Kasumi-1 (cell line): ENCODE measurements around the gene CASZ1.

Experiments
- DNase-seq, 2 experiments: peaks; one replicate each; lab custom pipeline; 2025; lab: John Stamatoyannopoulos, UW

Gene CASZ1

GRCh38 chr1:10821388-10821787, 24.9 kb upstream of the CASZ1 start:
- no peak for DNase-seq

DNA sequence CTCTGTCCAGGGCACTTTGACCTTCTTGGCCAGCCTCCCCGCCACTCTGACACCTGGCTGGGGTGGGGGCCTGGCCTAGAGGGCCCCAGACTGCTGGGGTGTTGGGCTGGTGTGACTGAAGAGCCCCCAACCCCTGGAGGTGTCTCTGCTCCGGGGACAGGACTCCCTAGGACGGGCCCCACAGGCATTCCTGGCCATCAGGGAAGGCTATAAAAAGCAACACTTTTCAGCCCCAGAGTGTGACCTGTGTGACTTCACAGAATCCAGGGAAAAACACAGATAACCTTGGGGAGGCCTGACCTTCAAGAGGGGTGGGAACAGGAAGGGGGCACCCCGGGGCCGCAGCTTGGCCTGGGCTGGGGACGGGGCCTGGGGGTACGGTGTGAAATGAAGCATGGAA, 24.0 kb upstream of the CASZ1 start:
- DNase-seq = no peak

GRCh38 chr1:10819198-10819901, 22.9 kb upstream of the CASZ1 start:
- DNase-seq = no peak

DNA sequence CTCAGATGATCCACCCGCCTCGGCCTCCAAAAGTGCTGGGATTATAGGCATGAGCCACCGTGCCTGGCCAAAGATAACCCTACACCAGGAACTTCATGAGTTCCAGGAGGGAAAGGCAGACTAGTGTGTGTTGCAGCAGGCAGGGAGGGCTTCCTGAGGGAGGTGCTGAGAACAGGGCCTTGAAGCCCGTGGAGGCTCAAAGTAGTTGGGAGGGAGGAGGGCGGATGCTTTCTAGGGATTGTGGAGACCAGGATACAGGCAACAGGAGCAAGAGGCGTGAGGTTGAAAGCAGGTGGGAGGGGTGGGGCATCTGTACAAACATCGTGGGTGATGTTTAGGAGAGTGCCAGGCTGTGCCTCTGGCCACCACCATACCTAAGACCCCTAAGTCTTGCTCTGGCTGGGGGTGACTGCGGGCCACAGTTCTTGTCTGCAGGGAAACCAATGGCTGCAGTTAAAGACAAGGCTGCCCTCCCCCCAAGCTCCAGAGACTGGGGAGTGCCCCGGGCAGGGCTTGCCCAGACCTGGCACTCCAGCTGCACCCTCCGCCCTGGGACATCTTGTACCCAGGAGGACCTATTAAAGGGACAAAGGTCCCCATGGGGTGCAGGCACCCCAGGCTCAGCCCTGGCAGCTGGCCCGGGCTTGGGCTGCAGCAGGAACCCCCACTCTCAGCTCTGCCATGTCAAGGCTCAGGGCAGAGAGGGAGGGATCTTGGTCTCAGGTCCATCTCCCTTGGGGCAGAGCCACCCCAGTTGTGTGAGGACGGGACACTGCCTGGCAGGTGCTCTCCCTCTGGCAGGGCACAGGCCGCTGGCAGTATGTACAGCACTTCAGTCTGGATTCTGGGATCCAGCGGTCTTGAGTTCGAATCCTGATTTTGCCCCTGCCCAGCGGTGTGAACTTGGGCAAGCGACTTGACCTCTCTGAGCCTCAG, 22.1 kb upstream of the CASZ1 start:
- no peak for DNase-seq

DNA sequence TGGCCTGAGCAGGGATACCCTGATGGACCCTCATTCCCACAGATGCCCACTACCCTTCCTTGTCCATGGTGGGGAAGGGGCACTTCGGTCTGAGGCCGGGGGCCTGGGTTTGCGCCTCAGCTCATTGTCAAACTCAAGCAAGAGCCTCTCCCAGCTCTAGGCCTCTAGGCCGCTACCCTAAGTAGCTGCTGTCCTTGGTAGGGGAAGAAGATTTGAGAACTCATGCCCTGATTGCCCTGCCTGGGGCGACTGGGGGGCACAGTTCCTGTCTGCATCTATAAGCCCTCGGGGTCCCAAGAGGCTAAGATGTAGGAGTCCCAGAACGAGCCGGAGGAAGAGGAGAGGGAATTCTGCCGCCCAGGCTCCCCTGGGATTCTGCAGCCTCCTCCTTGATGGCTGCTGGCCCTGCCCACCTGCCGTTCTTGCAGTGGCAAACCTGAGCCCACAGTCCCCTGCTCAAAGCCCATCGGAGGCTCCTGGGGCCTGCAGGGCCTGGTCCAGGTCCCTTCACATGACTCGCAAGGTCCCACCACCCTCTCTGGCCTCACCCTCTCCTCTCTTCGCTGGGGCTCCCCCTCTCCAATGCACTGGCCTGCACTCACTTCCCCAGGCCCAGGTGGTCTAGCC, 20.4 kb upstream of the CASZ1 start:
- DNase-seq = no peak

DNA sequence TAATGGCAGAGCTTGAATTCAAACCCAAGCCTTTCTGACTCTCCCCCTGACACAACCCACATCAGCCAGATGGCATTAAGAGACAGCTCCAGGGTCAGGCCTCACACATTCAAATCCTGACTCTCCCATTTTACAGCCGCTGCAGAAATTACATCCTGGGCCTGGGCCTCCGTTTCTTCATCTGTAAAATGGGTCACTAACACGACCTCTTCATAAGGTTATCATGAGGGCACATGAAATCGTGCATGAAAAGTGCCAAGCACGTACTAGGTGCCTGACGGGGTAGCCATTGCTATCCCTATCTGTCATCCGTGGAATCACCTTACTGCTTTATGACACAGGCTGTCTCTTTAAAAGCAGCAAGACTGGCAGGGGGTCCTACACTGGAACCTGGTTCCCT, 19.8 kb upstream of the CASZ1 start:
- DNase-seq = no peak

DNA sequence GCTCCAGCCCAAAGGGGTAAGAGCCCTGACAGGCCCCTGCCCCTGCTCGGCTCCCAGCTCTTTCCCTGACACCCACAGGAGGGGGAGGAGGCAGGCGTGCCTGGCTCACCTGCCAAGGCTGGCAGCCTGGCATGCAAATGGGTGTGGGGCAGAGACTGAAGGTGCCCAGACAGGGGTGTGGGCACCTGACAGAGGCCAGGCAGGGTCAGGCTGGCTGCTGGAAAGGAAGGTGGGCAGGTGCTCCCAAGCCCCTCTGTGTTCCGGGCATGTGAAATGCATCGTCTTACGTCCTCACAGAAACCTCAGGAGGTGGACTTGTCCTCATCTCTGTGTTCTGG, 19.4 kb upstream of the CASZ1 start:
- DNase-seq = no peak

GRCh38 chr1:10814976-10815857, 18.8 kb upstream of the CASZ1 start:
- no peak for DNase-seq

- DNase-seq = no peak
Measured at GRCh38 chr1:10814312-10814711, 17.9 kb upstream of the CASZ1 start.

DNA sequence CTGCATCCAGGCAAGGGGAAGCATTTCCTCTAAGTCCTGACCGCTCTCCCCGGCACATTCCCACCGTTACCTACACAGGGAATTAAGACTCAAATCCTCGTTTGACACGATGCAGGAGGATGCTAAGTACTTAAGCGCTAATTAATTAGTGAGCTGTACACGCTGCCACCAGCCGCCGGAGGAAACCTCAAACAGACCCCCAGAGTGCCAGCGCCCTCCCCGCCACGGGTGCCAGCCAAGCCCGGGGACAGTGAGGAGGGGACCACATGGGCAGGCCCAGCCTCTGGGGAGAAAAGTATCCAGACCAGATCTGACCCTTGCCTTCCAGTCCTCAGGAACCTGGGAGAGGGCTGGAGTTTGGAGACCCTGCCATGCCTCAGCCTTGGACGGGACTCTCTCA, 17.4 kb upstream of the CASZ1 start:
- no peak for DNase-seq

DNA sequence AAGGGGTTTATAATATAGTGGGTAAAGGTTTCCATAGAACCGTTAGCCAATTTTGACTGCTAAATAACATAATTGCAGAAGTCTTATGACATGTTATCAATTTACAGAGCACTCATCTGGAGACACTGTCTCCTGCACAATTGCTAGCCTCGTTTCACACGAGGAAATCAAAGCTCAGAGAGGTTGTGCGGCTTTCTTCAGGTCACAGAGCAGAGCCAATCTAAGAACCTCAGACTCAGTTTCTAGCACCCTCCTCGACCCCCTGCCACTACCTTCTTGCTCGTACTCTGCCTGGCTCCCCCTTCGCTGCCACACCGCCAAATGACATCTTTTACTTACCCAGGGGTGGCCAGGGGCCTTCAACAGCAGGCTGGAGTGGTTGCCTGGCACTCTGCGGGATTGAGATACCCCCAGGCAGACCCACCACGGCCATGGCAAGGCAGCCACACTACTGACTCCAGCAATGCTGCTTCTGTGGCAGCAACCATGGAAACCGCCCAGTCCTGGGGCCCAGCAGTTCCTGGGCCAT, 16.0 kb upstream of the CASZ1 start:
- DNase-seq = no peak

DNA sequence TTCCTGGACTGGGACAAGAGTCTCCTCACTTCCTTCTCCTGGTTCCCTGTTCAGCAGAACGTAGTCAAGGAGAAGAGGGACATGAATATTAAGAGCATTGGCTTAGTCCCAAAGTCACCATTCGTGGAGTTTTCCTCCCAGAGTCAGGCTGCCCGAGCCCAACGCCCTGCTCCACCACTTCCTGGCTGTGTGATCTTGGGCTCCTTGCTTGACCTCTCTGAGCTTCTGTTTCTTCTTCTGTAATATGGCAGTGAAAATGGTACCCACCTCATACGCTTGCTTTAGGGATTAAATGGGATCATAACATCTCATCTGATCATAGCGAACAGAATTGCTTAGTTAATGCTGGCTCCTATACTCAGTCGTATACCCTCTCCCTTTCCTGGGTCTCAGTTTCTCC, 12.0 kb upstream of the CASZ1 start:
- DNase-seq = no peak

- DNase-seq = no peak
Measured at GRCh38 chr1:10806966-10807365, 10.5 kb upstream of the CASZ1 start.

DNA sequence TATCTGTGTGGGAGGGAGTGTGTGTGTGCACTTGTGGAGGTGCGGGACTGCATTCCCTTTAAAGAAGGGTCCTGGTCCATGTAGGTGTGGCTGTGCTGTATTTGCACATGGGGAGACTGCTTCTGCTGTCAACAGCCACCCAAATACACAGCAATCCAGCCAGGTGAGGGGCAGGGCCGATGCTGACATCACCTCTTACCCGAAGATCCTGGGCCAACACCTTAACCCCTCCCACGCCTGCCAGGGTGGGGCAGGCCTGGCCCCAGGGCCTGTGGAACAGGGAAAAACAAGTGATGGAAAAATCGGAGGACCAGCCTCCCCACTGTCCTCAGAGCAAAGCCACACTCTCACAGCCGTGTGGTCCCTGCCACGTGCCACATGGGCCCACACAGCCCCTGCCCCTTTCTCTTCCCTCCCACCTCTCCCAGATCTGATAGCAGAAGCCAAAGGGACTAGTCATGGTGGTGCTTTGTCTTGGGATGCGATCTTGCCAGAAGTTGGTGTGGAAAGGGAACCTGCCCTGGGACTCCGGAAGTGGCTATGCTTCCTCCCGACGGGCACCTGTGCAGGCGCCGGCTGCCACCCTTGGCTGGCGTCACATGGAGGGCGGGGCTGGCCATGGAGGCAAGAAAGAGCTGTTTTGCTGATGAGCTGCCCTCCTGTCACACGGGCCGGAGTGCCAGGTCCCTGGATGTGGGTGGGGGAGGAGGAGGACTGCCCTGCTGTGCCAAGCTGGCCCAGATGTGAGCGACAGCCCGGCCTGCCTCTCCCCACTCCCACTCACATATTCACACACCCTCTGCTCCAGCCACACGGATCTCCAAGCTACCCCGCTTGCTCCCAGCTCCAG, 7.8 kb upstream of the CASZ1 start:
- no peak for DNase-seq

- no peak for DNase-seq
Measured at GRCh38 chr1:10802944-10803715, 6.7 kb upstream of the CASZ1 start.

- DNase-seq = no peak
Measured at GRCh38 chr1:10800778-10801177, 4.3 kb upstream of the CASZ1 start.

DNA sequence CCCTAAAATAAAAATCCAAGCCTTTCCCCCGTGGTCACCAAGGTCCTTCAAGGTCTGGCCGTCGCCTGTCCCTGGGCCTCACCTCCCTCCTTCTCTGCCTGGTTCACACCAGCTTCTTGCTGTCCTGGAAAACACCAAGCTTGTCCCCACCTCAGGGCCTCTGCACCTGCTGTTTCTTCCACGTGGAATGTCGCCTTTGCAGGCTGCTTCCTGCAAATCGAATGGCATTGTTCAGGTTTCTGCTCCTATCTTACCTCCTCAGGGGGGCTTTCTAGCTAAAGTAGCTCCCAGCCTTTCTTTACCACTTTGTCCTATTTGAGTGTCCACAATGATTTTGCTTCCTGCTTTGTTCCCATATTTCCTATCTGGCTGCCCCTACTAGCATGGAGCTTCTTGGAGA, 3.3 kb upstream of the CASZ1 start:
- DNase-seq = no peak

DNA sequence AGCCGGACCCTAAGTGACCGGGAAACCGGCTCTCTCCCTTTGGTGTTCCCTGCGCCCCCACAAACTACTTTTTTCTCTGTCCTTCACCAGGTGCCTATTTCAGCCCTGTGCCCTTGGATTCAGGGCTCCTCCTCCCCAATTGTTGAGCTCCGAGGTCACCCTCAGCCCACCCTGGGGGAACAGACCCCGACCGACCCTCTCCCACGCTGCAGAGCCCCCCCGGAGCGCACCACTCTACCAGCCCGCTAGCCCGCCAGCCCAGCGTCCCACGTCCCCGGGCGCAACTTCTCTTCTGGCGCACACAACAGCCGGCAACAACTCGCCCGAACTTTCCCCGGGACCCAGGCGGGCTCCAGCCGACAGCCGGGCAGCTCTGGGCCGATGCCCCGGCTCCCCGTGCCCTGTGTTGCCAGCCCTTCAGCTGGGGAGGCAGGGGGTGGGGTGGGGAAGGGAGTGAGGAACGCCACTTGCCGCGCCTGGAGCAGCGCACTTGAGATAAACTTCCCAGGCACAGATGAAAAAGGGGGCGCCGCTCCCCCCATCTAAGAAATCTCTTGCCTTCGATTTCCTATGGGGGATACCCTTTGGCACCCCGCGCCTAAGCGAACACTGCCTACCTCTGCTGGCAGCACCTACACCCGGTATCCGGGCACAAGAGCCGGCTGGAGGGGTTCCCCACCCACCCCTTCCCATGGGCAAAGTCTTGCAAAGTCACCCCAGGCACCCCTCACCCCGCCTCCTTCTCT, 997 bp downstream of the CASZ1 start:
- no peak for DNase-seq

DNA sequence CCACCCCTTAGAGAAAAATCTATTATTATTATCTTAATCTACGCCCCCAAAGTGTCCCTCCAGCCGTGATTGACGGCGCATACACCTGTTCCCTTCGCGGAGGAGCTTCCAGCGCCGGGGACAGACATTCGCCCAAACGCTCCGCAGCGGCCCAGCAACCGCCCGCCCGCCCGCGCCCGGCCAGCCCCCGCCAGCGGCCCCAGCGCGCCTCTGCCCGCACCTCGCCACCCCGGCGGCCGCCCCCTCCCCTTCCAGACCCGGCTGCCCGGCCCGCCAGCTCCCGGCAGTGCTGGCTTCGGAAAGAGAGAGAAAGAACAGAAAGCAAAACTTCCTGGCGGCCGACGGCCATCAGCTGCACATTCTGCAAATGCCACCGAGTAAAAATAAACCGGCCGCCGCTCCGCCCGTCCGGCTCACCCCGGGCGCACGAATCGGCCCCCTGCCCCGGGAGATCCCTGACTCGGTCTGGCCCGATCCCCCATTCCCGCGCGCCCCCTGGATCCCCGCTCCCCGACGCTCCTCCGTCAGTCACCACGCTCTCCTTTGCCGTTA, 1.6 kb downstream of the CASZ1 start:
- DNase-seq = no peak
